ENCODE results near the gene MBLAC2. TPM values are rescaled to one million over a fixed set of nuclear protein-coding genes. Genes with fewer than 3 reads are reported as not detected.

The MBLAC2 gene
- total RNA-seq, result 1.3 and 3.6 TPM in 2 replicates

- peak within 1 kb of the TSS; percentile 95 for H3K4me3 ChIP-seq (ENCODE audit: low read depth, low read length)
- peak; percentile 50 for DNase-seq (ENCODE audit: low read depth)
- TF ChIP-seq, protein P1, sequence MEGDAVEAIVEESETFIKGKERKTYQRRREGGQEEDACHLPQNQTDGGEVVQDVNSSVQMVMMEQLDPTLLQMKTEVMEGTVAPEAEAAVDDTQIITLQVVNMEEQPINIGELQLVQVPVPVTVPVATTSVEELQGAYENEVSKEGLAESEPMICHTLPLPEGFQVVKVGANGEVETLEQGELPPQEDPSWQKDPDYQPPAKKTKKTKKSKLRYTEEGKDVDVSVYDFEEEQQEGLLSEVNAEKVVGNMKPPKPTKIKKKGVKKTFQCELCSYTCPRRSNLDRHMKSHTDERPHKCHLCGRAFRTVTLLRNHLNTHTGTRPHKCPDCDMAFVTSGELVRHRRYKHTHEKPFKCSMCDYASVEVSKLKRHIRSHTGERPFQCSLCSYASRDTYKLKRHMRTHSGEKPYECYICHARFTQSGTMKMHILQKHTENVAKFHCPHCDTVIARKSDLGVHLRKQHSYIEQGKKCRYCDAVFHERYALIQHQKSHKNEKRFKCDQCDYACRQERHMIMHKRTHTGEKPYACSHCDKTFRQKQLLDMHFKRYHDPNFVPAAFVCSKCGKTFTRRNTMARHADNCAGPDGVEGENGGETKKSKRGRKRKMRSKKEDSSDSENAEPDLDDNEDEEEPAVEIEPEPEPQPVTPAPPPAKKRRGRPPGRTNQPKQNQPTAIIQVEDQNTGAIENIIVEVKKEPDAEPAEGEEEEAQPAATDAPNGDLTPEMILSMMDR (conservative IDR thresholded peaks at IDR 0.05; ENCODE audit: low read depth, low read length), result peak; percentile 42
These were observed at the start of gene MBLAC2, which contains the start of gene POLR3G for GRCh38 chr5:90474235-90475107. TSS of gene MBLAC2 (minus strand) at chr5:90474771. CDS start at chr5:90474292, 479 bp downstream. TSS of gene POLR3G (plus strand) at chr5:90474864. CDS start at chr5:90485568, 10,704 bp downstream.

DNA sequence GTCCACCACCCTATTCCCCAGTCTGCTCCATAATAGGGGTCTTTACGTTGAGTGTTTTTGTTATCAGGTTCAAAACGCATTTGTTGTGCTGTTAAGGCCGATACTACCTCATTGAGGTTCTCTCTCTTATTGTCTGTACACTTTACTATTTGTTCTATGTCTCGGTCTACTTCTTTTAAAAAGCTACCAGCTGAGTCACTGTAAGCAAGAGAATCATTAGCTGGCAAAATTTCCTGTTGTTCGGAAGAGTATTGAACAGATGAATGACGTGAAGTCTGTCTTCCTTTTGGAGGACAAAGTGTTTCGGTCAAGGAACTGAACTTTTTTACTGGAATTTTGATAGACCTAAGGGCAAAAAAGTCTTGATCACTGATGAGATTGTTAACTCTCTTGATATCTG is 44.5 kb upstream of the MBLAC2 start:
- no peak overlapping the region for H3K4me3 ChIP-seq (ENCODE audit: low read depth, low read length)
- no peak for DNase-seq (ENCODE audit: low read depth)
- TF ChIP-seq, protein P1 (conservative IDR thresholded peaks at IDR 0.05; ENCODE audit: low read depth, low read length), result no peak

GRCh38 chr5:90518661-90519060 is 44.1 kb upstream of the MBLAC2 start:
- DNase-seq (ENCODE audit: low read depth), result no peak
- TF ChIP-seq, protein P1 (conservative IDR thresholded peaks at IDR 0.05; ENCODE audit: low read depth, low read length), result no peak
- no peak overlapping the region for H3K4me3 ChIP-seq (ENCODE audit: low read depth, low read length)

GRCh38 chr5:90514520-90514919 is 39.9 kb upstream of the MBLAC2 start:
- TF ChIP-seq, protein P1 (conservative IDR thresholded peaks at IDR 0.05; ENCODE audit: low read depth, low read length), result no peak
- H3K4me3 ChIP-seq (ENCODE audit: low read depth, low read length), result no peak overlapping the region
- no peak for DNase-seq (ENCODE audit: low read depth)

- no peak for DNase-seq (ENCODE audit: low read depth)
- TF ChIP-seq, protein P1 (conservative IDR thresholded peaks at IDR 0.05; ENCODE audit: low read depth, low read length), result no peak
- no peak overlapping the region for H3K4me3 ChIP-seq (ENCODE audit: low read depth, low read length)
These were observed 35.9 kb upstream of the MBLAC2 start for GRCh38 chr5:90510438-90510837.

- H3K4me3 ChIP-seq (ENCODE audit: low read depth, low read length), result no peak overlapping the region
- TF ChIP-seq, protein P1 (conservative IDR thresholded peaks at IDR 0.05; ENCODE audit: low read depth, low read length), result no peak
- DNase-seq (ENCODE audit: low read depth), result no peak
These were observed 31.6 kb upstream of the MBLAC2 start for GRCh38 chr5:90506221-90506620.

All from epithelial cell of proximal tubule (primary cell).